ENCODE results near the gene TBC1D24. TPM values are rescaled to one million over a fixed set of nuclear protein-coding genes. Genes with fewer than 3 reads are reported as not detected.

TBC1D24 gene
- polyA plus RNA-seq, 3 donors = 0.76 to 5.9 (median 2.1) TPM

DNA sequence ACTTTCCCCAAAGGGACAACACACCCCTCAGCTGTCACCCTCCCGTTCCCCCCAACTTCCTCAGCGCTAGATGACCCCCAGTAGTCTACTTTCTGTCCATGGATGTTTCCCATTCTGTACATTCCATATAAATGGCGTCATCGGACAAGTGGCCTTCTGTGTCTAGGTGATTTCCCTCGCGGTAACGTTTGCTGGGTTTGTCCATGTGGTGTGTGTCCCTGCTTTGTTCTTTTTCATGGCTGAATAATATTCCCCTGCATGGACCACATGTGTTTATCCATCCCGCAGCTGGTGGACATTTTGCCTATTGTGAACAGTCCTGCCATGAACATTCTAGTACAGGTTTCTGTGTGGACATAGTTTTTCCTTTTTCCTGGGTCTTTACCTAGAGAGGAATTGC, 22.3 kb upstream of the TBC1D24 start:
- WGBS (ENCODE audit: insufficient coverage) = no CpG with 5 or more reads among the region's 8 CpGs
- Histone ChIP-seq H4K20me1 (ENCODE audit: insufficient read depth, low read length) (no peaks in the 10 kb centered on the region), H3K79me2 (ENCODE audit: insufficient read depth, low read length) (peaks cover 3% of the 10 kb centered on the region), H3K27me3 (ENCODE audit: control insufficient read depth in 2 of 2, insufficient read depth in 2 of 2, low read length in 2 of 2) (no peaks in the 10 kb centered on the region), H3K9ac (ENCODE audit: insufficient read depth, low read length, poor library complexity, severe bottlenecking) (no peak overlapping the region), H2AFZ (ENCODE audit: insufficient read depth, low read depth, low read length, poor library complexity, severe bottlenecking) (no peak overlapping the region), H3K9me3 (replicated peaks in 1 of 2; ENCODE audit: control insufficient read depth in 1 of 2, insufficient read depth in 1 of 2, low read length in 2 of 2) (no peaks in the 10 kb centered on the region), H3K4me2 (replicated peaks; ENCODE audit: extremely low read depth, low read length, poor library complexity, severe bottlenecking) (no peak overlapping the region), H3K4me1 (ENCODE audit: control insufficient read depth in 1 of 2, insufficient read depth in 2 of 2, low read length in 2 of 2) (no peaks in the 10 kb centered on the region), H3K27ac (ENCODE audit: low read depth in 1 of 2, low read length in 2 of 2) (no peak overlapping the region), H3K4me3 (replicated peaks in 1 of 3; ENCODE audit: low read depth in 2 of 3, low read length in 3 of 3) (no peak overlapping the region), H3K36me3 (replicated peaks in 1 of 2; ENCODE audit: control insufficient read depth in 1 of 2, insufficient read depth in 2 of 2, low read length in 2 of 2) (peaks cover 79 to 95% of the 10 kb centered on the region in 2 donors)
- intact Hi-C loops (cut with micrococcal nuclease) = no loop called here
- DNase-seq = no peak
- Mint-ChIP-seq H3K9me3 (no peaks in the 10 kb centered on the region), H3K27me3 (ENCODE audit: low read depth in 3 of 3) (no peaks in the 10 kb centered on the region), H3K36me3 (peaks cover 64 to 97% of the 10 kb centered on the region in 2 donors), H3K4me3 (no peak overlapping the region), H3K27ac (peak overlapping the region in 3 of 7 donors; percentile 23 to 34 (median 30)), H3K4me1 (no peaks in the 10 kb centered on the region)
- TF ChIP-seq, protein P1, sequence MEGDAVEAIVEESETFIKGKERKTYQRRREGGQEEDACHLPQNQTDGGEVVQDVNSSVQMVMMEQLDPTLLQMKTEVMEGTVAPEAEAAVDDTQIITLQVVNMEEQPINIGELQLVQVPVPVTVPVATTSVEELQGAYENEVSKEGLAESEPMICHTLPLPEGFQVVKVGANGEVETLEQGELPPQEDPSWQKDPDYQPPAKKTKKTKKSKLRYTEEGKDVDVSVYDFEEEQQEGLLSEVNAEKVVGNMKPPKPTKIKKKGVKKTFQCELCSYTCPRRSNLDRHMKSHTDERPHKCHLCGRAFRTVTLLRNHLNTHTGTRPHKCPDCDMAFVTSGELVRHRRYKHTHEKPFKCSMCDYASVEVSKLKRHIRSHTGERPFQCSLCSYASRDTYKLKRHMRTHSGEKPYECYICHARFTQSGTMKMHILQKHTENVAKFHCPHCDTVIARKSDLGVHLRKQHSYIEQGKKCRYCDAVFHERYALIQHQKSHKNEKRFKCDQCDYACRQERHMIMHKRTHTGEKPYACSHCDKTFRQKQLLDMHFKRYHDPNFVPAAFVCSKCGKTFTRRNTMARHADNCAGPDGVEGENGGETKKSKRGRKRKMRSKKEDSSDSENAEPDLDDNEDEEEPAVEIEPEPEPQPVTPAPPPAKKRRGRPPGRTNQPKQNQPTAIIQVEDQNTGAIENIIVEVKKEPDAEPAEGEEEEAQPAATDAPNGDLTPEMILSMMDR (IDR thresholded peaks at IDR 0.05) = no peak

DNA sequence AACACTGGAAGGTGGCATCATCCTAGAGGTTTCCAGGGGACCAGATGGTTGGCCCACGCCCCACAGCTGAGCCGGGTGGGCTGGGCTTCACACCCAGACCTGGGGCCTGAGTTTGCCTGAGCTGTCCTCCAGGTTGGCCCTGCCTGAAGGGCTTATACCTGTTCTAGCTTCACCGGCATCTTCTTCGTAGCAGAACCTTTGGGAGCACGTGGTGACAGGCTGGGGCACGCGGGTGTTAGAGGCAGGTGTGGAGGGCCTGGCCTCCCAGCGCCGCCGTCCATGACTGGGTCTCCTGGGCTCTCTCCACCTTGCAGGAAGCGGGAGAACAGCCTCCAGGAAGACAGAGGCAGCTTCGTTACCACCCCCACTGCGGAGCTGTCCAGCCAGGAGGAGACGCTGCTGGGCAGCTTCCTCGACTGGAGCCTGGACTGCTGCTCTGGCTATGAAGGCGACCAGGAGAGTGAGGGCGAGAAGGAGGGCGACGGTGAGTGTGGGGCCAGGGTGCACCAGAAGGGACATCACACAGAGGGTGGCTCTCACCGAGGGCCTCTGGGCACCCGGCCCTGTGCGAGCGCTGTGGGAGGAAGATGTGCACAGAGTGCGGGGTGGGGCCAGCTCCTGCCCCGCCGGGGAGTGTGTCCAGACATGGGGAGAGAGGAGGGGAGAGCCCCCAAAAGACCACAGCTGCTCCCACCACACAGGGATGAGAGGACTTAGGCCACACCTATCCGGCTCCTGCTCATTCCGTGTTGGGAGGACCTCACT, 19.7 kb upstream of the TBC1D24 start:
- Histone ChIP-seq H3K4me1 (ENCODE audit: control insufficient read depth in 1 of 2, insufficient read depth in 2 of 2, low read length in 2 of 2) (peaks cover 7 to 15% of the 10 kb centered on the region in 2 donors), H2AFZ (ENCODE audit: insufficient read depth, low read depth, low read length, poor library complexity, severe bottlenecking) (no peak overlapping the region), H4K20me1 (ENCODE audit: insufficient read depth, low read length) (no peaks in the 10 kb centered on the region), H3K9ac (ENCODE audit: insufficient read depth, low read length, poor library complexity, severe bottlenecking) (no peak overlapping the region), H3K4me2 (replicated peaks; ENCODE audit: extremely low read depth, low read length, poor library complexity, severe bottlenecking) (no peak overlapping the region), H3K79me2 (ENCODE audit: insufficient read depth, low read length) (no peaks in the 10 kb centered on the region), H3K36me3 (replicated peaks in 1 of 2; ENCODE audit: control insufficient read depth in 1 of 2, insufficient read depth in 2 of 2, low read length in 2 of 2) (peaks cover 61 to 73% of the 10 kb centered on the region in 2 donors), H3K27ac (ENCODE audit: low read depth in 1 of 2, low read length in 2 of 2) (no peak overlapping the region), H3K9me3 (replicated peaks in 1 of 2; ENCODE audit: control insufficient read depth in 1 of 2, insufficient read depth in 1 of 2, low read length in 2 of 2) (no peaks in the 10 kb centered on the region), H3K27me3 (ENCODE audit: control insufficient read depth in 2 of 2, insufficient read depth in 2 of 2, low read length in 2 of 2) (no peaks in the 10 kb centered on the region), H3K4me3 (replicated peaks in 1 of 3; ENCODE audit: low read depth in 2 of 3, low read length in 3 of 3) (no peak overlapping the region)
- intact Hi-C loops (cut with micrococcal nuclease) = no loop called here
- no peak overlapping the region for H3K4me3 Mint-ChIP-seq
- H3K27me3 Mint-ChIP-seq (ENCODE audit: low read depth in 3 of 3) = no peaks in the 10 kb centered on the region
- no peaks in the 10 kb centered on the region for H3K9me3 Mint-ChIP-seq
- peaks cover 10% of the 10 kb centered on the region for H3K4me1 Mint-ChIP-seq
- H3K27ac Mint-ChIP-seq = no peak overlapping the region
- no peak for DNase-seq
- H3K36me3 Mint-ChIP-seq = peaks cover 48 to 75% of the 10 kb centered on the region in 2 donors
- WGBS (ENCODE audit: insufficient coverage) = 98% methylated on average over 22 of the region's 28 CpGs
- TF ChIP-seq, protein P1 (IDR thresholded peaks at IDR 0.05) = no peak
